Astrocyte of the spinal cord (primary cell): ENCODE results near the gene RASA2.
A peak's percentile ranks its signal among the peaks of the same experiment; 100 is the strongest.
"Not testable (repeated sequence)": the region's sequence is repeated elsewhere in the genome, so short reads cannot be mapped to it uniquely, and the experiment has no call there.

ENCODE experiments used
- DNase-seq: peaks from one replicate; pipeline ENCODE4 v3.0.0; 2011; ENCODE audit warnings: low read depth, low spot score
- H3K4me3 ChIP-seq: 2 replicates; pipeline ENCODE4 v1.5.1; 2011; ENCODE audit warnings: low read depth, mild to moderate bottlenecking, low read length, moderate library complexity
- in situ Hi-C: cut with HindIII; loops from 2 replicates; pipeline ENCODE4 v1.10.0; 2017; ENCODE audit warnings: low sequenced_read_pairs
- TF ChIP-seq, protein P1 (sequence below): IDR thresholded peaks from 2 replicates; pipeline ENCODE4 v1.5.1; 2012; ENCODE audit warnings: low read depth, mild to moderate bottlenecking, low read length, inconsistent platforms

The RASA2 gene

DNA sequence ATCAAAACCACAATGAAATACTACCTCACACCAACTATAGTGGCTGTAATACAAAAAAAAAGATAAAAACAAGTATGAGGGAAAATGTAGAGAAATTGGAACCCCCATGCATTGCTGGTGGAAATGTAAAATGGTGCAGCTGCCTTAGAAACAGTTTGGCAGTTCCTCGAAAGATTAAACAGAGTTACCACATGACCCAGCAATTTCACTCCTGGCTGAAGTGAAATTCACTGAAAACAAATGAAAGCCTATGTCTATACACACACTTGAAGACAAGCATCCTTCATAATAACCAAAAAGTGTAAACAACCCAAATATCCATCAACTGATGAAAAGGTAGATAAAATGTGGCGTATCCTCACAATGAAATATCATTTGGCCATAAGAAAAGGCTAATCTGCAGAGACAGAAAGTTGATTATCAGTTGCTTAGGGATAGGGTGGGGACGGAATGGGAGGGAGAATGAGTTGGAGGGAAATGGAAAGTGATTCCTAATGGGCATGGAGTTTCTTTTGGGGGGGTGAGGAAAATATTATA is 20.1 kb upstream of the RASA2 start:
- H3K4me3 ChIP-seq = no peak overlapping the region
- DNase-seq = no peak
- TF ChIP-seq, protein P1, sequence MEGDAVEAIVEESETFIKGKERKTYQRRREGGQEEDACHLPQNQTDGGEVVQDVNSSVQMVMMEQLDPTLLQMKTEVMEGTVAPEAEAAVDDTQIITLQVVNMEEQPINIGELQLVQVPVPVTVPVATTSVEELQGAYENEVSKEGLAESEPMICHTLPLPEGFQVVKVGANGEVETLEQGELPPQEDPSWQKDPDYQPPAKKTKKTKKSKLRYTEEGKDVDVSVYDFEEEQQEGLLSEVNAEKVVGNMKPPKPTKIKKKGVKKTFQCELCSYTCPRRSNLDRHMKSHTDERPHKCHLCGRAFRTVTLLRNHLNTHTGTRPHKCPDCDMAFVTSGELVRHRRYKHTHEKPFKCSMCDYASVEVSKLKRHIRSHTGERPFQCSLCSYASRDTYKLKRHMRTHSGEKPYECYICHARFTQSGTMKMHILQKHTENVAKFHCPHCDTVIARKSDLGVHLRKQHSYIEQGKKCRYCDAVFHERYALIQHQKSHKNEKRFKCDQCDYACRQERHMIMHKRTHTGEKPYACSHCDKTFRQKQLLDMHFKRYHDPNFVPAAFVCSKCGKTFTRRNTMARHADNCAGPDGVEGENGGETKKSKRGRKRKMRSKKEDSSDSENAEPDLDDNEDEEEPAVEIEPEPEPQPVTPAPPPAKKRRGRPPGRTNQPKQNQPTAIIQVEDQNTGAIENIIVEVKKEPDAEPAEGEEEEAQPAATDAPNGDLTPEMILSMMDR = no peak
- in situ Hi-C loops = no loop called here

DNA sequence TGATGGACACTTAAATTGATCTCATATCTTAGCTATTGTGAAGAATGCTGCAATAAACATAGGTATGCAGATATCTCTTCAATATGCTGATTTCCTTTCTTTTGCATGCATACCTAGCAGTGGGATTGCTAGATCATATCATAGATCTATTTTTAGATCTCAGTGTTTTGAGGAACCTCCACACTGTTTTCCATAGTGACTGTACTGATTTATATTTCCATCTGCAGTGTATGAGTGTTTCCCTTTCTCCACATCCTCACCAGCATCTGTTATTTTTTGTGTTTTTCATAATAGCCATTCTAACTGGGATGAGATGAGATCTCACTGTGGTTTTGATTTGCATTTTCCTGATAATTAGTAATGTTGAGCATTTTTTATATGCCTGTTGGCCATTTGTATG is 17.1 kb upstream of the RASA2 start:
- no peak for DNase-seq
- in situ Hi-C loops = no loop called here
- TF ChIP-seq, protein P1 = no peak
- H3K4me3 ChIP-seq = no peak overlapping the region

DNA sequence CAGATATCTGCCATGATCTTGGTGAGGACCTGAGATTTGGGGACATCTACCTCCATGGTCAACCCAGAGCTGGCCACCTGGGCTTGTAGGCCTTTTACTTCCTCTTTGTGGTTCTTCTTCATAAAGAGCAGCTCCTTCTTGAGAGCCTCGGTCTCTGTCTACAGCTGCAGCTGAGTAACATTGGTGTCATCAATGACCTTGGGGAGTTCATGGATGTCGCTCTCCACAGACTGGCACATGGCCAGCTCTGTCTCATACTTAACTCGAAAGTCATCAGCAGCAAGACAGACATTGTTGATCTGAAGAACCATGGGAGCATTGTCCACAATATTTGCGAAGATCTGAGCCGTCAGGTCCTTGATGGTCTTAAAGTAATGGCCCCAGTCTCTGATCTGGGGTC is 15.7 kb upstream of the RASA2 start:
- TF ChIP-seq, protein P1 = no peak
- DNase-seq = peak; percentile 22
- H3K4me3 ChIP-seq = no peak overlapping the region
- in situ Hi-C loops = no loop called here

DNA sequence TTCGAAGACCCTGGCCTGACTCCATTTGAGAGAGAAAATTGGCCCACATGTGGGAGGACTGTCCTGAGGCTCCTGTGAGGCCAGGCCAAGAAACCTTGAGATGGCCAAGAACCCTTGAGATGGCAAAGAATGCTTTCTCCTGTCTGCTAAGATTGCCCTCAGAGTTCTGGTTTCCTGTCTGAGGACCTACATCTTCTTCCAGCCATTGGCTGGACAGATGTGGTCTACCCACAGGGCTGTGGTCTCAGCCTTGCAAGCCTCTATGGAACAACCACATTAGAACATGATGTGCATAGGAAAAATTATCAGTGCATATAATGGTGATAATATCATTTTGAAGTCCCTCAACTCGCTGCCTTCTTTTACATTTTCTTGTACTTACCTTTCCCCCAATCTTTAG is 10.8 kb upstream of the RASA2 start:
- no peak overlapping the region for H3K4me3 ChIP-seq
- in situ Hi-C loops = no loop called here
- TF ChIP-seq, protein P1 = no peak
- peak; percentile 26 for DNase-seq

DNA sequence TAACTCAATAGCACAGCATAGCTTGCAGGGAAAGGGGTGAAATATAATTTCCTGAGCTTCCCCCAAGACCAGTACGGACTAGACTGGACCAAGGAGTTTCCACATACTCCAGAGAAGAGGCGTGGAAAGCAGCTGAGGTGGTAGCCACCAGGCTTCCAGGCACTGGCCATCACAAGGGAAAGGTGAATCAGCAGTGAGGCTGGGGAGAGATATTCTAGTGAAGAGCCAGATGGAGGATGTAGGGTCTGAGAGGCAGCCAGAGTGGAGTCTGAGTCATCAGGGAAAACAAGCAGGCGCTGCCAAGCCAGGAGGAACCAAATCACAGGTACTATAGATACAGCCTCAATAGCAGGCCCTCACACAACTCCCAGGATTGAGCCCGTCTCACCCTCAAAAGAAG is 9.6 kb upstream of the RASA2 start:
- DNase-seq = peak; percentile 87
- no peak overlapping the region for H3K4me3 ChIP-seq
- TF ChIP-seq, protein P1 = no peak
- in situ Hi-C loops = no loop called here

DNA sequence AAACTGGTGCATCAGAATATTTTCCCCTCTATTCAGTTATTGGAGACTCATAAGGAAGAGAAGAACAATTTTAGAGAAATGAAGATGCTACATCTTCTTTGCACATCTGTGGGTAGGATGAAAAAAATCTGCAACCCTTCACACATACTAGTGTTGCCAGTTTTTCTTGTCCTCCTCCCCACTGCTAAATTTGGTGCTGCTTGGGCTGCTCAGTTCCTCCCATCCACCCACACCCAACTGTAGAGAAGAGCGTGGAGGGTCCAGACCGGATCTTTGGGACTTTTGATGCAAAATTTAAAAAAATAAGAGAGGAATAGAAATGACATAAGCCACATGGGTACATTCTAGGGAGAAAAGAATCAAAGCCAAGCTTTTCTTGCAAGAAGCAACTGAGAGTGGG is 8.7 kb upstream of the RASA2 start:
- DNase-seq = no peak
- TF ChIP-seq, protein P1 = no peak
- in situ Hi-C loops = no loop called here
- no peak overlapping the region for H3K4me3 ChIP-seq

DNA sequence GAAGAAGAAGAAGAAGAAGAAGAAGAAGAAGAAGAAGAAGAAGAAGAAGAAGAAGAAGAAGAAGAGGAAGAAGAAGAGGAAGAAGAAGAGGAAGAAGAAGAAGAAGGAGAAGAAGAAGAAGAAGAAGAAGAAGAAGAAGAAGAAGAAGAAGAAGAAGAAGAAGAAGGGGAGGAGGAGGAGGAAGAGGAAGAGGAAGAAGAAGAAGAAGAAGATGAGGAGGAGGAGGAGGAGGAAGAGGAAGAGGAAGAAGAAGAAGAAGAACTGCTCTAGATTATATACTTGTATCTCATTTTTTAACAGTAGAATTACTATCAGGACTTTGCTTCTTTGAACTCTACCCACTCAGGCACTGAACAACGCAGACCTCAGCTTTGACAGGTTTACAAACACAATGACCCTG is 8.0 kb upstream of the RASA2 start:
- DNase-seq, in situ Hi-C loops, H3K4me3 ChIP-seq: not testable (repeated sequence)
